Left ventricle myocardium superior (tissue), 1 donor: ENCODE measurements around the gene LDLRAD4. TPM values are rescaled to one million over a fixed set of nuclear protein-coding genes. Genes with fewer than 3 reads are reported as not detected.
A peak's percentile ranks its signal among the peaks of the same experiment; 100 is the strongest.
"Not testable (repeated sequence)": the region's sequence is repeated elsewhere in the genome, so short reads cannot be mapped to it uniquely, and the experiment has no call there.

Source experiments
- ATAC-seq: fragments of 200-7000 bp; cut with Tn5 transposase; one replicate; pipeline ENCODE4 v1.9.1; 2020; ENCODE audit warnings: mild to moderate bottlenecking, moderate library complexity
- DNase-seq: peaks from one replicate; pipeline ENCODE4 v3.0.0-alpha.2; 2020
- intact Hi-C: fragments of 100-400 bp; cut with micrococcal nuclease; formaldehyde crosslinking; loops from one replicate; pipeline ENCODE4 v1.11.0; 2022
- total RNA-seq: library from RNA; stranded (reverse); fragmentation: NEBNext Ultra II Directional; extraction: Animal tissue kit (Norgen Biotek cat#: 25700); gene quantifications from one replicate; pipeline ENCODE4 v1.2.1, GENCODE V29; 2021
- donor health status: DM: no; HTN: yes; CAD: no; lungs with severe emphysema.

Gene LDLRAD4
- total RNA-seq, 1 donor from 2014 or later = 26.0 TPM

GRCh38 chr18:13646633-13647032 is 428.1 kb downstream of the LDLRAD4 start:
- ATAC-seq = no peak
- intact Hi-C loops = no loop called here
- DNase-seq = no peak

DNA sequence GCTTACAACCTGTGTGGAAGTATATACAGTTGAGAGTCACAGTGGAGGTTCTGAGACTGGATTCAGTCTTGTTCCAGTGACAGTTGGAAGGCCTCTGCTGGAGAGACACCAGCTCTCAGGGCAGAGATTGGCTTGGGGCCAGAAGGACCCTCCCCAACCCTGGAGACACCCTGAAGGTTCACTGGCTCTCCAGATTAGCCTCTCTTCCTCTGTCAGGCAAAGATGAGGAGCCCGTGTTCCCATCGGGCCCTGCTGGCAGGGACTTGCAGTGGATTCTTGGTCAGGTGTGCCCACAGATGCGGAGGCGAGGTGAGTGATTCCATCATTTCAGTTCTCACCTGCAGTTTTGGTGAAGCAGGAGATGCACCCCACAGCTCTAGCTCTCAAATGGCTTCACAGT is 429.2 kb downstream of the LDLRAD4 start:
- intact Hi-C loops = no loop called here
- DNase-seq = no peak
- no peak for ATAC-seq

DNA sequence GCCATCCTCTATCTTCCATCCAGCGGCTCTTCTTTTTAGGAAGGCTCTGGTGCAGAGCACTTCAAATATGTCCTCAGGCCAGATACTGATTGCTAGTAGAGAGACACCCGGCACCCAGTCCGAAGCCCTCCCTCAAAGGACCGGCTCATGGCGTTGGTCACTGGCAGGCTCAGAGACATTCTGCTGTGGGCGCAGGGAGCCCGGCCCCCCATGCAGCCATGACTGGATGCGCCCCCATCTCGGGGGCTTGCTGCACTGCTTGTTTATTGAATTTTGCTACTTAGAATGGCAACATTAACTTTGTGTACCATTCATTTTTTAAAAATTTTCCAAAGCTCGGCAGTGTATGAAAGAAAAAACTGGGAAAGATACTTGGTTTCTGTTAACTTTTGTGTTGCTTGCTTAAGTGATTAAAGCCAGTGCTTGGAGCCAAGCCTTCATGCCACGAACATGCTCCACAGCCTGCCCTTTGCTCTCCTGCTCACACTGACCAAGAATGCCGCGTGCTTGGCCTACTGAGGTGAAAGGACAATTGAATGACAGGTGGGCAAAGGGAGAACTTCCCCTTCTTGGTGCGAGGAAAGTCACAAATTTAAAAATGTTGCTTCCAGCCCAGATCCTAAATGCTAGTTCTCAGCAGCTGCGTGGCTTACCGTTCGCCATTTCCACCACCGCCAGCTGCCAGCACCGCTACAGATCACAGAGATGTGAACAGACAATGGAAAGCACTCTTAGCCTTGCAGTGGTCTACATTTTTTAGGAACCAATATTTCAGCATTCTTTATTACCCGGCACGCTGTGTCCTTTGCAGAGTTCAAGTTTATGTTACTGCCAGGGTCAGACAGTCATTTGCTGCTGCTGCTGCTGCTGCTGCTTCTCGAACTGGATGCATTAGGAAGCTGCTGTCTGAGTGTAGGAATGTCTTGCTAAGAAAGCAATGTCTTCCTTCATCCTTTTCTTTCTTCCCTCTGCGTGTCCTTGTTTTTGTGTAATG is 431.1 kb downstream of the LDLRAD4 start:
- DNase-seq (no peak), ATAC-seq (no peak)
- intact Hi-C loops = no loop called here

- ATAC-seq (peak; percentile 22), DNase-seq (no peak)
- intact Hi-C loops = no loop called here
Measured at GRCh38 chr18:13653746-13654433, 435.3 kb downstream of the LDLRAD4 start.

GRCh38 chr18:13657974-13658373 is 439.4 kb downstream of the LDLRAD4 start:
- ATAC-seq (peak; percentile 35), DNase-seq (no peak)
- intact Hi-C loops = no loop called here

GRCh38 chr18:13658436-13659204 is 440.1 kb downstream of the LDLRAD4 start:
- intact Hi-C loops = no loop called here
- no peak for DNase-seq
- ATAC-seq = no peak

GRCh38 chr18:13660510-13660909 is 441.9 kb downstream of the LDLRAD4 start:
- peak; percentile 88 for ATAC-seq
- no peak for DNase-seq
- intact Hi-C loops = no loop called here

DNA sequence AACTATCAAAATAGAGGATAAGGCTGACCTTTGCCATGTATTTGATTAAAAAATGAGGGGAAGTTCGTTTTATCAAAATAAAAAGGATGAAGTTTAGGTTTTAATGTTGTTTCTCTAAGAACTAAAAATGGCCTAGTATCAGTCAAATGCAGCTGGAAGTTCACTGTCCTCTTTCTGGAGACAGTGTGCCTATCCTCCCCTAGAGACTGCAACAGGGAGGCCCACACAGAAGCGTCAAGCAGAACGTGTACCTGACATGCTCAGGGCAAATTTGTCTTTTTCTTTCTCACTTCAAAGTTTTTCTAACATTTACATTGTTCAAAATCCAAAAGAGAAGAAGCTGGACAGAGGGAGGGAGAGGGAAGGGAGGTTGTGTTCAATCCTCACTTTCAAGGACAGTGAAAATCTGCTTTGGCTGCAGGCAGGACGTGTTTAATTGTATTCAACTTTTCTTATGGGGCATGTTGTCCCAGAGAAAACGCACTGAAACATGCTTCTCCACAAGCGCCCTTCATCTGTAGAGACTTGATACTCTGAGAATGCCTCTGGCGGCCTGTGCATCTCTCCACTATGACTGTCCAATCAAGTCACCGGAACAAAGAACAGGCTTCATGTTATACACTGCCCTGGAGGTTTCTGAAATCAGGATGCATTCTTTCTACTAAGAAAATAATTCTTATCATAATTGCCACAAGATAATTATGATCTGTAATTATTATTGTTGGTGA is 442.7 kb downstream of the LDLRAD4 start:
- intact Hi-C loops = no loop called here
- DNase-seq = no peak
- peak; percentile 42 for ATAC-seq

GRCh38 chr18:13661779-13662256 is 443.3 kb downstream of the LDLRAD4 start:
- intact Hi-C loops = no loop called here
- DNase-seq (no peak), ATAC-seq (no peak)

- no peak for ATAC-seq
- no peak for DNase-seq
- intact Hi-C loops = no loop called here
Measured at GRCh38 chr18:13672657-13673056, 454.1 kb downstream of the LDLRAD4 start.

DNA sequence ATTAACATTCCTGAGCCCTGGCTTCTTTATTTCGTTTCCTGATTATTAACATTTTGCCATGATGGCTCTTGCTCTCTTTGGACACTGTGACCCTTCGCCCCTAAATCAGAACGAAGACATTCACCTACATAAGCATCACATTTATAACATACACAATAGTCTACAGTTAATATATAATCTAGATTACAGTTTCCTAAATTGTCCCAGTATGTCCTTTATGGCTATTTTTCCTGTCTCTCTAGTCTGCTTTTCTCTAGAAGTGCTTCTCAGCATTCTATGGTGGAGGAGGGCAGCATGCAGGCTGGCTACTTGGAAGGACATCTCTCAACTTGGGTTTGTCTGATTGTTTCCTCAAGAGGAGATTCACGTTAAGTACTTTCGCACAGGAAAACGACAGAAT is 457.9 kb downstream of the LDLRAD4 start:
- DNase-seq (no peak), ATAC-seq (no peak)
- intact Hi-C loops = no loop called here

GRCh38 chr18:13677350-13677749 is 458.8 kb downstream of the LDLRAD4 start:
- ATAC-seq, DNase-seq, intact Hi-C loops: not testable (repeated sequence)

- intact Hi-C loops = no loop called here
- peak; percentile 56 for DNase-seq
- ATAC-seq = peak; percentile 67
Measured at GRCh38 chr18:13680612-13681011, 462.1 kb downstream of the LDLRAD4 start.

- ATAC-seq (no peak), DNase-seq (no peak)
- intact Hi-C loops = no loop called here
Measured at GRCh38 chr18:13681701-13682100, 463.1 kb downstream of the LDLRAD4 start.

GRCh38 chr18:13684546-13684945 is 466.0 kb downstream of the LDLRAD4 start:
- ATAC-seq = no peak
- DNase-seq = no peak
- intact Hi-C loops = no loop called here

DNA sequence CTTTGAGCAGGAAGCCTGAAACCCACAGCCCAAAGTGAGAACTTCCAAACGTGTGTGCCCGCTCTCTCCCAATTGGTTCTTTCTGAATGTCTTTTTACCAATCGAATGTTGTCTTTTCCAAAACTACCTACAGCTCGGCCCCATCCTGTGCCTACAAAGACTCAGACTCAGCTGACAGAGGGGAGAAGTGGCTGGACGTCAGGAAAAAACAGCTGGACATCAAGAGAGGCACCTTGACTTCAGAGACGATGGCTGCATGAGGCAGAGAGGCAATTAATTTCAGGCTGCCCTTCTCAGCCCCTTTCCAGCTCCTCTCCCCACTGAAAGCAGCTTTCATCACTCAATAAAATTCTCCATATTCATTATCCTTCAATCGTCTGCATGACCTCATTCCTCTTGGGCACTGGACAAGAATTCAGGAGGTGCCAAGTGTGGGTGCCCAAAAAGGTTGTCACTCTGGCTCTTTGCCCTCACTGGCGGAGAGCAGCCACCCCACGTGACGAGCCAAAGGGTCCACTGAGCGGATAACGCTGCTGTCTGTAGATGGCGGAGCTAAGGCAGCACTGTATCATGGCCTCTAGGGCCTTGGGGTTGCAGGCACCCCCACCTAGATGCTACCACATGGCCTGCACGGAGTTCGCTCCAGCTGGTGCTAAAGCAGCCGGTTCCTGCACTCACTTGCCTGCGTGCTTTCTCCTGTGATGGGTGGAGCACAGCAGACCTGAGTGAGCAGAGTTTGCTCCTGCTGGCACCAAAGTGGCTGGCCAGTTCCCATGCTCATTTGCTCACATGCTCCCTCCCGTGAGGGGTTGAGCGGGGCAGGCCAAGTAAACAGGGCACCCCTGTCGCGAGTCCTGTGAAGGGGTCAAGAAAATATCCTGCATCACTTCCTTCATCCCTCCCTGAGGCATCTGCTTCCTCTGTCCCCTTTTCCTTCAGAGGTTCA is 469.9 kb downstream of the LDLRAD4 start:
- peak; percentile 67 for DNase-seq
- intact Hi-C loops = no loop called here

GRCh38 chr18:13690060-13690459 is 471.5 kb downstream of the LDLRAD4 start:
- intact Hi-C loops = not testable (repeated sequence)

More for the DNA sequence above, 469.9 kb downstream of the LDLRAD4 start:
- ATAC-seq = peak; percentile 94

DNA sequence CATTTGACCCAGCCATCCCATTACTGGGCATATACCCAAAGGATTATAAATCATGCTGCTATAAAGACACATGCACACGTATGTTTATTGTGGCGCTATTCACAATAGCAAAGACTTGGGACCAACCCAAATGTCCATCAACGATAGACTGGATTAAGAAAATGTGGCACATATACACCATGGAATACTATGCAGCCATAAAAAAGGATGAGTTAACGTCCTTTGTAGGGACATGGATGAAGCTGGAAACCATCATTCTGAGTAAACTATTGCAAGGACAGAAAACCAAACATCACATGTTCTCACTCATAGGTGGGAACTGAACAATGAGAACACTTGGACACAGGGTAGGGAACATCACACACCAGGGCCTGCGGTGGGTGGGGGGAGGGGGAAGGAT is 476.8 kb downstream of the LDLRAD4 start:
- ATAC-seq, intact Hi-C loops: not testable (repeated sequence)

More at GRCh38 chr18:13690060-13690459, 471.5 kb downstream of the LDLRAD4 start:
- DNase-seq, ATAC-seq: not testable (repeated sequence)

More for the DNA sequence above, 476.8 kb downstream of the LDLRAD4 start:
- not testable (repeated sequence) for DNase-seq
